IPS-15b (cell line): ENCODE data around the gene DIPK1A.

Experiments
- H3K27me3 ChIP-seq: one replicate; pipeline ENCODE4 v1.6.1; 2013; ENCODE audit warnings: low read length; ENCODE audit not compliant: control insufficient read depth, insufficient read depth
- H3K36me3 ChIP-seq: one replicate; pipeline ENCODE4 v1.6.1; 2013; ENCODE audit warnings: low read length; ENCODE audit not compliant: control insufficient read depth, insufficient read depth
- H3K4me1 ChIP-seq: one replicate; pipeline ENCODE4 v1.6.1; 2013; ENCODE audit warnings: mild to moderate bottlenecking, low read length; ENCODE audit not compliant: control insufficient read depth, insufficient read depth
- H3K4me3 ChIP-seq: one replicate; pipeline ENCODE4 v1.5.1; 2013; ENCODE audit warnings: low read depth, low read length
- H3K9ac ChIP-seq: one replicate; pipeline ENCODE4 v1.6.1; 2013; ENCODE audit warnings: low read depth, mild to moderate bottlenecking, low read length
- H3K9me3 ChIP-seq: one replicate; pipeline ENCODE4 v1.6.1; 2013; ENCODE audit warnings: mild to moderate bottlenecking, low read length; ENCODE audit not compliant: control insufficient read depth, insufficient read depth

The DIPK1A gene

GRCh38 chr1:92877792-92878191, 83.5 kb downstream of the DIPK1A start:
- Histone ChIP-seq H3K9me3 (no peaks in the 10 kb centered on the region), H3K27me3 (no peaks in the 10 kb centered on the region), H3K9ac (no peak overlapping the region), H3K4me1 (no peaks in the 10 kb centered on the region), H3K4me3 (no peak overlapping the region), H3K36me3 (no peaks in the 10 kb centered on the region)

GRCh38 chr1:92877081-92877711, 84.1 kb downstream of the DIPK1A start:
- H3K36me3 ChIP-seq, result no peaks in the 10 kb centered on the region
- H3K9ac ChIP-seq, result no peak overlapping the region
- no peaks in the 10 kb centered on the region for H3K4me1 ChIP-seq
- H3K9me3 ChIP-seq, result no peaks in the 10 kb centered on the region
- no peak overlapping the region for H3K4me3 ChIP-seq
- no peaks in the 10 kb centered on the region for H3K27me3 ChIP-seq

GRCh38 chr1:92876351-92876750, 84.9 kb downstream of the DIPK1A start:
- H3K36me3 ChIP-seq, result no peaks in the 10 kb centered on the region
- no peaks in the 10 kb centered on the region for H3K4me1 ChIP-seq
- H3K9ac ChIP-seq, result no peak overlapping the region
- no peak overlapping the region for H3K4me3 ChIP-seq
- H3K27me3 ChIP-seq, result no peaks in the 10 kb centered on the region
- H3K9me3 ChIP-seq, result no peaks in the 10 kb centered on the region

- H3K4me3 ChIP-seq, result no peak overlapping the region
- no peaks in the 10 kb centered on the region for H3K9me3 ChIP-seq
- no peak overlapping the region for H3K9ac ChIP-seq
- no peaks in the 10 kb centered on the region for H3K4me1 ChIP-seq
- no peaks in the 10 kb centered on the region for H3K36me3 ChIP-seq
- H3K27me3 ChIP-seq, result no peaks in the 10 kb centered on the region
Measured at GRCh38 chr1:92874987-92875386, 86.3 kb downstream of the DIPK1A start.

- Histone ChIP-seq H3K9ac (no peak overlapping the region), H3K36me3 (no peaks in the 10 kb centered on the region), H3K4me1 (no peaks in the 10 kb centered on the region), H3K9me3 (no peaks in the 10 kb centered on the region), H3K4me3 (no peak overlapping the region), H3K27me3 (no peaks in the 10 kb centered on the region)
Measured at GRCh38 chr1:92872719-92873118, 88.5 kb downstream of the DIPK1A start.

GRCh38 chr1:92870591-92870990, 90.7 kb downstream of the DIPK1A start:
- Histone ChIP-seq H3K36me3 (no peaks in the 10 kb centered on the region), H3K9me3 (no peaks in the 10 kb centered on the region), H3K4me1 (no peaks in the 10 kb centered on the region), H3K4me3 (no peak overlapping the region), H3K27me3 (no peaks in the 10 kb centered on the region), H3K9ac (no peak overlapping the region)

GRCh38 chr1:92864131-92864530, 97.1 kb downstream of the DIPK1A start:
- Histone ChIP-seq H3K27me3 (no peaks in the 10 kb centered on the region), H3K9me3 (no peaks in the 10 kb centered on the region)

GRCh38 chr1:92862605-92863004, 98.7 kb downstream of the DIPK1A start:
- H3K9me3 ChIP-seq, result no peaks in the 10 kb centered on the region
- H3K27me3 ChIP-seq, result no peaks in the 10 kb centered on the region
- no peak overlapping the region for H3K4me3 ChIP-seq
- no peaks in the 10 kb centered on the region for H3K4me1 ChIP-seq
- no peaks in the 10 kb centered on the region for H3K36me3 ChIP-seq
- H3K9ac ChIP-seq, result no peak overlapping the region

More at GRCh38 chr1:92864131-92864530, 97.1 kb downstream of the DIPK1A start:
- Histone ChIP-seq H3K36me3 (no peaks in the 10 kb centered on the region), H3K4me3 (no peak overlapping the region), H3K9ac (no peak overlapping the region), H3K4me1 (no peaks in the 10 kb centered on the region)

- no peaks in the 10 kb centered on the region for H3K4me1 ChIP-seq
- no peaks in the 10 kb centered on the region for H3K9me3 ChIP-seq
- H3K9ac ChIP-seq, result no peak overlapping the region
- no peaks in the 10 kb centered on the region for H3K36me3 ChIP-seq
- H3K27me3 ChIP-seq, result no peaks in the 10 kb centered on the region
- H3K4me3 ChIP-seq, result no peak overlapping the region
Measured at GRCh38 chr1:92859400-92860039, 101.7 kb downstream of the DIPK1A start.

- no peaks in the 10 kb centered on the region for H3K27me3 ChIP-seq
- no peak overlapping the region for H3K4me3 ChIP-seq
- H3K4me1 ChIP-seq, result no peaks in the 10 kb centered on the region
- no peaks in the 10 kb centered on the region for H3K36me3 ChIP-seq
- H3K9me3 ChIP-seq, result no peaks in the 10 kb centered on the region
- H3K9ac ChIP-seq, result no peak overlapping the region
Measured at GRCh38 chr1:92858564-92859399, 102.5 kb downstream of the DIPK1A start.

GRCh38 chr1:92857817-92858216, 103.4 kb downstream of the DIPK1A start:
- Histone ChIP-seq H3K4me1 (no peaks in the 10 kb centered on the region), H3K9ac (no peak overlapping the region), H3K27me3 (no peaks in the 10 kb centered on the region), H3K9me3 (no peaks in the 10 kb centered on the region), H3K4me3 (no peak overlapping the region), H3K36me3 (no peaks in the 10 kb centered on the region)

- Histone ChIP-seq H3K4me1 (no peaks in the 10 kb centered on the region), H3K9ac (no peak overlapping the region), H3K4me3 (no peak overlapping the region), H3K27me3 (no peaks in the 10 kb centered on the region), H3K36me3 (no peaks in the 10 kb centered on the region), H3K9me3 (no peaks in the 10 kb centered on the region)
Measured at GRCh38 chr1:92855236-92855635, 106.0 kb downstream of the DIPK1A start.
